Hematopoietic multipotent progenitor cell (in vitro differentiated cells): Measurements from ENCODE around the gene WNT9B. TPM values are rescaled to one million over a fixed set of nuclear protein-coding genes. Genes with fewer than 3 reads are reported as not detected.

Source experiments
- DNase-seq, 3 donors: peaks; one replicate each; pipeline ENCODE4 v3.0.0-alpha.2; 2011 to 2015; ENCODE audit warnings: low read depth in 2 of 3, low spot score in 2 of 3
- total RNA-seq: library from RNA; depleted of rRNA; stranded (reverse); fragments of >200 nt; gene quantifications from one replicate; pipeline ENCODE4 v1.2.3, GENCODE V29; 2012

WNT9B gene
- total RNA-seq, 1 donor = under 0.01 TPM

GRCh38 chr17:46879101-46879500, 27.7 kb downstream of the WNT9B start:
- no peak for DNase-seq

- DNase-seq = no peak
These were observed 29.6 kb downstream of the WNT9B start for GRCh38 chr17:46881015-46881414.

- DNase-seq = no peak
These were observed 31.3 kb downstream of the WNT9B start for GRCh38 chr17:46882666-46883065.

- DNase-seq = no peak
These were observed 32.6 kb downstream of the WNT9B start for GRCh38 chr17:46883871-46884520.

GRCh38 chr17:46884552-46884951, 33.2 kb downstream of the WNT9B start:
- no peak for DNase-seq

- DNase-seq = no peak
These were observed 34.3 kb downstream of the WNT9B start for GRCh38 chr17:46885415-46886309.

- DNase-seq = no peak
These were observed 34.9 kb downstream of the WNT9B start for GRCh38 chr17:46886310-46886663.

GRCh38 chr17:46887717-46888116, 36.3 kb downstream of the WNT9B start:
- no peak for DNase-seq

- no peak for DNase-seq
These were observed 37.3 kb downstream of the WNT9B start for GRCh38 chr17:46888727-46889126.

- no peak for DNase-seq
These were observed 38.1 kb downstream of the WNT9B start for GRCh38 chr17:46889519-46889918.

- DNase-seq = no peak
These were observed 38.7 kb downstream of the WNT9B start for GRCh38 chr17:46889992-46890564.

- DNase-seq = no peak
These were observed 39.3 kb downstream of the WNT9B start for GRCh38 chr17:46890638-46891037.

GRCh38 chr17:46892192-46892703, 40.9 kb downstream of the WNT9B start:
- no peak for DNase-seq

GRCh38 chr17:46894024-46894423, 42.6 kb downstream of the WNT9B start:
- DNase-seq = no peak

- no peak for DNase-seq
These were observed 43.2 kb downstream of the WNT9B start for GRCh38 chr17:46894476-46895151.

- peak in 2 of 3 donors; percentile 11 to 50 for DNase-seq
These were observed 43.8 kb downstream of the WNT9B start for GRCh38 chr17:46895171-46895570.

- DNase-seq = no peak
These were observed 45.6 kb downstream of the WNT9B start for GRCh38 chr17:46896991-46897390.

GRCh38 chr17:46898364-46898763, 47.0 kb downstream of the WNT9B start:
- DNase-seq = no peak

GRCh38 chr17:46898860-46899259, 47.5 kb downstream of the WNT9B start:
- DNase-seq = no peak

- DNase-seq = no peak
These were observed 49.9 kb downstream of the WNT9B start for GRCh38 chr17:46901291-46901690.
